Stimulated activated naive B cell treated with anti-CD40 and anti-IgM and Interleukin-4, amounts not matched to agents 10 μg/mL and 1 μg/mL and 100 μg/mL, for 72 hours (primary cell): ENCODE data around the gene PAN3.

Experiments used
- ATAC-seq, 2 donors: fragments of 150-1000 bp; cut with Tn5 transposase; replicated peaks; 2 replicates each; pipeline ENCODE4 v1.10.0; 2021; ENCODE audit warnings: moderate library complexity in 1 of 2
- DNase-seq: peaks from one replicate; pipeline ENCODE4 v3.0.0; 2021
- H3K27ac Mint-ChIP-seq: one replicate; pipeline ENCODE4 v1.8.0; 2022; ENCODE audit warnings: mild to moderate bottlenecking, mixed read lengths
- H3K27me3 Mint-ChIP-seq, 2 donors: one replicate each; pipeline ENCODE4 v1.8.0; 2022; ENCODE audit warnings: mixed read lengths in 2 of 2
- H3K36me3 Mint-ChIP-seq, 2 donors: one replicate each; pipeline ENCODE4 v1.8.0; 2022; ENCODE audit warnings: mixed read lengths in 2 of 2, mild to moderate bottlenecking in 1 of 2
- H3K4me1 Mint-ChIP-seq, 2 donors: one replicate each; pipeline ENCODE4 v1.8.0; 2022; ENCODE audit warnings: mixed read lengths in 2 of 2, mild to moderate bottlenecking in 1 of 2
- H3K4me3 Mint-ChIP-seq, 2 donors: one replicate each; pipeline ENCODE4 v1.8.0; 2022; ENCODE audit warnings: mild to moderate bottlenecking in 2 of 2, mixed read lengths in 2 of 2, moderate library complexity in 1 of 2
- H3K9me3 Mint-ChIP-seq, 2 donors: one replicate each; pipeline ENCODE4 v1.8.0; 2022; ENCODE audit warnings: mixed read lengths in 2 of 2, mild to moderate bottlenecking in 1 of 2

The PAN3 gene

GRCh38 chr13:28159057-28159456 is 20.7 kb downstream of the PAN3 start:
- H3K9me3 Mint-ChIP-seq, result peaks cover 8 to 10% of the 10 kb centered on the region in 2 donors
- peaks cover 23 to 48% of the 10 kb centered on the region in 2 donors for H3K4me1 Mint-ChIP-seq
- H3K27ac Mint-ChIP-seq, result no peak overlapping the region
- peaks cover 23 to 38% of the 10 kb centered on the region in 2 donors for H3K36me3 Mint-ChIP-seq
- ATAC-seq (no peak), DNase-seq (no peak)
- no peaks in the 10 kb centered on the region for H3K27me3 Mint-ChIP-seq
- H3K4me3 Mint-ChIP-seq, result no peak overlapping the region

GRCh38 chr13:28161370-28161769 is 23.0 kb downstream of the PAN3 start:
- no peak for DNase-seq
- Mint-ChIP-seq H3K27ac (peak overlapping the region; percentile 3), H3K4me3 (no peak overlapping the region), H3K27me3 (no peaks in the 10 kb centered on the region), H3K36me3 (peaks cover 21 to 33% of the 10 kb centered on the region in 2 donors), H3K9me3 (peaks cover 10 to 11% of the 10 kb centered on the region in 2 donors), H3K4me1 (peaks cover 28 to 53% of the 10 kb centered on the region in 2 donors)
- peak; percentile 31 to 65 for ATAC-seq

GRCh38 chr13:28163587-28163986 is 25.2 kb downstream of the PAN3 start:
- H3K27ac Mint-ChIP-seq, result no peak overlapping the region
- H3K27me3 Mint-ChIP-seq, result no peaks in the 10 kb centered on the region
- peaks cover 28 to 66% of the 10 kb centered on the region in 2 donors for H3K4me1 Mint-ChIP-seq
- no peak overlapping the region for H3K4me3 Mint-ChIP-seq
- no peak for DNase-seq
- H3K36me3 Mint-ChIP-seq, result peaks cover 2 to 14% of the 10 kb centered on the region in 2 donors
- peaks cover 2 to 3% of the 10 kb centered on the region in 2 donors for H3K9me3 Mint-ChIP-seq
- no peak for ATAC-seq

GRCh38 chr13:28166257-28166656 is 27.9 kb downstream of the PAN3 start:
- Mint-ChIP-seq H3K4me3 (no peak overlapping the region), H3K27me3 (no peaks in the 10 kb centered on the region), H3K9me3 (peaks cover 0 to 2% of the 10 kb centered on the region in 2 donors), H3K4me1 (peaks cover 21 to 54% of the 10 kb centered on the region in 2 donors), H3K36me3 (peaks cover 4 to 11% of the 10 kb centered on the region in 2 donors), H3K27ac (peak overlapping the region; percentile 42)
- ATAC-seq (no peak), DNase-seq (no peak)

GRCh38 chr13:28171266-28171665 is 32.9 kb downstream of the PAN3 start:
- Mint-ChIP-seq H3K4me3 (no peak overlapping the region), H3K36me3 (peaks cover 8 to 27% of the 10 kb centered on the region in 2 donors), H3K9me3 (no peaks in the 10 kb centered on the region), H3K27ac (no peak overlapping the region), H3K27me3 (no peaks in the 10 kb centered on the region), H3K4me1 (peaks cover 27 to 48% of the 10 kb centered on the region in 2 donors)
- DNase-seq (no peak), ATAC-seq (no peak)

GRCh38 chr13:28172947-28173346 is 34.6 kb downstream of the PAN3 start:
- H3K36me3 Mint-ChIP-seq, result peaks cover 13 to 31% of the 10 kb centered on the region in 2 donors
- no peak overlapping the region for H3K27ac Mint-ChIP-seq
- H3K4me1 Mint-ChIP-seq, result peaks cover 21 to 41% of the 10 kb centered on the region in 2 donors
- no peaks in the 10 kb centered on the region for H3K9me3 Mint-ChIP-seq
- ATAC-seq (no peak), DNase-seq (no peak)
- H3K27me3 Mint-ChIP-seq, result no peaks in the 10 kb centered on the region
- H3K4me3 Mint-ChIP-seq, result no peak overlapping the region

GRCh38 chr13:28173793-28174192 is 35.4 kb downstream of the PAN3 start:
- H3K4me3 Mint-ChIP-seq, result no peak overlapping the region
- peaks cover 15 to 32% of the 10 kb centered on the region in 2 donors for H3K36me3 Mint-ChIP-seq
- H3K27me3 Mint-ChIP-seq, result no peaks in the 10 kb centered on the region
- H3K4me1 Mint-ChIP-seq, result peaks cover 21 to 32% of the 10 kb centered on the region in 2 donors
- DNase-seq (no peak), ATAC-seq (peak in 1 of 2 donors; percentile 25)
- H3K9me3 Mint-ChIP-seq, result no peaks in the 10 kb centered on the region
- H3K27ac Mint-ChIP-seq, result peak overlapping the region; percentile 37

- DNase-seq, result no peak
- H3K4me3 Mint-ChIP-seq, result no peak overlapping the region
- H3K27ac Mint-ChIP-seq, result no peak overlapping the region
- H3K36me3 Mint-ChIP-seq, result peaks cover 21 to 35% of the 10 kb centered on the region in 2 donors
- H3K9me3 Mint-ChIP-seq, result no peaks in the 10 kb centered on the region
- no peaks in the 10 kb centered on the region for H3K27me3 Mint-ChIP-seq
- ATAC-seq, result no peak
- peaks cover 19 to 35% of the 10 kb centered on the region in 2 donors for H3K4me1 Mint-ChIP-seq
Measured at GRCh38 chr13:28177327-28177726, 39.0 kb downstream of the PAN3 start.

- H3K27ac Mint-ChIP-seq, result no peak overlapping the region
- no peaks in the 10 kb centered on the region for H3K27me3 Mint-ChIP-seq
- DNase-seq (no peak), ATAC-seq (no peak)
- no peak overlapping the region for H3K4me3 Mint-ChIP-seq
- H3K4me1 Mint-ChIP-seq, result peaks cover 14 to 30% of the 10 kb centered on the region in 2 donors
- H3K36me3 Mint-ChIP-seq, result peaks cover 21 to 32% of the 10 kb centered on the region in 2 donors
- H3K9me3 Mint-ChIP-seq, result no peaks in the 10 kb centered on the region
Measured at GRCh38 chr13:28177877-28178276, 39.5 kb downstream of the PAN3 start.

- H3K27ac Mint-ChIP-seq, result peak overlapping the region; percentile 5
- H3K4me1 Mint-ChIP-seq, result peaks cover 8 to 30% of the 10 kb centered on the region in 2 donors
- no peaks in the 10 kb centered on the region for H3K9me3 Mint-ChIP-seq
- no peak overlapping the region for H3K4me3 Mint-ChIP-seq
- no peak for DNase-seq
- H3K36me3 Mint-ChIP-seq, result peaks cover 17 to 26% of the 10 kb centered on the region in 2 donors
- no peaks in the 10 kb centered on the region for H3K27me3 Mint-ChIP-seq
- peak; percentile 51 to 58 for ATAC-seq
Measured at GRCh38 chr13:28179974-28180373, 41.6 kb downstream of the PAN3 start.

- Mint-ChIP-seq H3K4me3 (no peak overlapping the region), H3K9me3 (no peaks in the 10 kb centered on the region), H3K4me1 (peaks cover 9 to 29% of the 10 kb centered on the region in 2 donors), H3K36me3 (peaks cover 17 to 23% of the 10 kb centered on the region in 2 donors), H3K27ac (peak overlapping the region; percentile 51), H3K27me3 (no peaks in the 10 kb centered on the region)
- DNase-seq (no peak), ATAC-seq (peak in 1 of 2 donors; percentile 5)
Measured at GRCh38 chr13:28181413-28181812, 43.1 kb downstream of the PAN3 start.

GRCh38 chr13:28185256-28185655 is 46.9 kb downstream of the PAN3 start:
- DNase-seq (no peak), ATAC-seq (no peak)
- H3K27me3 Mint-ChIP-seq, result no peaks in the 10 kb centered on the region
- peaks cover 8 to 29% of the 10 kb centered on the region in 2 donors for H3K4me1 Mint-ChIP-seq
- no peak overlapping the region for H3K4me3 Mint-ChIP-seq
- peak overlapping the region; percentile 6 for H3K27ac Mint-ChIP-seq
- H3K36me3 Mint-ChIP-seq, result peaks cover 15 to 20% of the 10 kb centered on the region in 2 donors
- H3K9me3 Mint-ChIP-seq, result no peaks in the 10 kb centered on the region

GRCh38 chr13:28199089-28199488 is 60.7 kb downstream of the PAN3 start:
- DNase-seq, result no peak
- no peak overlapping the region for H3K4me3 Mint-ChIP-seq
- H3K27me3 Mint-ChIP-seq, result no peaks in the 10 kb centered on the region
- H3K4me1 Mint-ChIP-seq, result peaks cover 5 to 11% of the 10 kb centered on the region in 2 donors
- H3K36me3 Mint-ChIP-seq, result peaks cover 28 to 46% of the 10 kb centered on the region in 2 donors
- no peak for ATAC-seq
- no peak overlapping the region for H3K27ac Mint-ChIP-seq
- no peaks in the 10 kb centered on the region for H3K9me3 Mint-ChIP-seq

GRCh38 chr13:28204043-28204442 is 65.7 kb downstream of the PAN3 start:
- H3K27ac Mint-ChIP-seq, result peak overlapping the region; percentile 16
- no peaks in the 10 kb centered on the region for H3K9me3 Mint-ChIP-seq
- H3K27me3 Mint-ChIP-seq, result no peaks in the 10 kb centered on the region
- peaks cover 15 to 39% of the 10 kb centered on the region in 2 donors for H3K4me1 Mint-ChIP-seq
- no peak overlapping the region for H3K4me3 Mint-ChIP-seq
- peaks cover 42 to 57% of the 10 kb centered on the region in 2 donors for H3K36me3 Mint-ChIP-seq
- ATAC-seq, result no peak
- no peak for DNase-seq

GRCh38 chr13:28204690-28205443 is 66.5 kb downstream of the PAN3 start:
- Mint-ChIP-seq H3K9me3 (no peaks in the 10 kb centered on the region), H3K27ac (no peak overlapping the region), H3K27me3 (no peaks in the 10 kb centered on the region), H3K4me3 (no peak overlapping the region), H3K4me1 (peaks cover 17 to 38% of the 10 kb centered on the region in 2 donors), H3K36me3 (peaks cover 44 to 61% of the 10 kb centered on the region in 2 donors)
- DNase-seq (peak; percentile 6), ATAC-seq (peak; percentile 84 to 89)
